ENCODE results near the gene RDH16. TPM values are rescaled to one million over a fixed set of nuclear protein-coding genes. Genes with fewer than 3 reads are reported as not detected.
"Not testable (repeated sequence)": the region's sequence is repeated elsewhere in the genome, so short reads cannot be mapped to it uniquely, and the experiment has no call there.

RDH16 gene
- total RNA-seq, 1 donor from 2014 or later, result 0.32 TPM

- Histone ChIP-seq H3K27me3 (no peaks in the 10 kb centered on the region), H3K36me3 (no peaks in the 10 kb centered on the region), H3K4me3 (no peak overlapping the region), H3K4me1 (no peaks in the 10 kb centered on the region), H3K9me3 (no peaks in the 10 kb centered on the region), H3K27ac (no peak overlapping the region)
- ATAC-seq (no peak), DNase-seq (no peak)
- no peak for TF ChIP-seq CTCF (IDR thresholded peaks at IDR 0.05)
- intact Hi-C loops (cut with DNase I), result no loop called here
Observed at GRCh38 chr12:56914724-56915123, 42.7 kb downstream of the RDH16 start.

GRCh38 chr12:56914256-56914655 lies 43.2 kb downstream of the RDH16 start:
- DNase-seq, result no peak
- intact Hi-C loops (cut with DNase I), result no loop called here
- H3K9me3 ChIP-seq, result no peaks in the 10 kb centered on the region

GRCh38 chr12:56909403-56909802 lies 48.0 kb downstream of the RDH16 start:
- H3K27ac ChIP-seq; intact Hi-C loops (cut with DNase I); H3K36me3 ChIP-seq; H3K9me3 ChIP-seq; H3K27me3 ChIP-seq; ATAC-seq; H3K4me3 ChIP-seq; H3K4me1 ChIP-seq; DNase-seq: not testable (repeated sequence)

More at GRCh38 chr12:56914256-56914655, 43.2 kb downstream of the RDH16 start:
- TF ChIP-seq CTCF (IDR thresholded peaks at IDR 0.05), result no peak
- Histone ChIP-seq H3K4me3 (no peak overlapping the region), H3K27ac (no peak overlapping the region), H3K27me3 (no peaks in the 10 kb centered on the region), H3K36me3 (no peaks in the 10 kb centered on the region), H3K4me1 (no peaks in the 10 kb centered on the region)
- no peak for ATAC-seq

GRCh38 chr12:56908136-56908535 lies 49.3 kb downstream of the RDH16 start:
- no peak for DNase-seq
- Histone ChIP-seq H3K27ac (no peak overlapping the region), H3K27me3 (no peaks in the 10 kb centered on the region), H3K4me3 (no peak overlapping the region), H3K9me3 (no peaks in the 10 kb centered on the region), H3K36me3 (no peaks in the 10 kb centered on the region), H3K4me1 (no peaks in the 10 kb centered on the region)
- no peak for ATAC-seq
- intact Hi-C loops (cut with DNase I), result no loop called here
- TF ChIP-seq CTCF (IDR thresholded peaks at IDR 0.05), result no peak

GRCh38 chr12:56905852-56906251 lies 51.6 kb downstream of the RDH16 start:
- no peaks in the 10 kb centered on the region for H3K36me3 ChIP-seq
- H3K27me3 ChIP-seq, result no peaks in the 10 kb centered on the region
- peaks cover 10% of the 10 kb centered on the region for H3K9me3 ChIP-seq
- H3K27ac ChIP-seq, result no peak overlapping the region
- H3K4me1 ChIP-seq, result no peaks in the 10 kb centered on the region
- DNase-seq (no peak), ATAC-seq (no peak)
- intact Hi-C loops (cut with DNase I), result no loop called here
- no peak overlapping the region for H3K4me3 ChIP-seq
- no peak for TF ChIP-seq CTCF (IDR thresholded peaks at IDR 0.05)

GRCh38 chr12:56903374-56903773 lies 54.0 kb downstream of the RDH16 start:
- peaks cover 19% of the 10 kb centered on the region for H3K9me3 ChIP-seq
- intact Hi-C loops (cut with DNase I), result no loop called here
- H3K27me3 ChIP-seq, result no peaks in the 10 kb centered on the region
- no peaks in the 10 kb centered on the region for H3K36me3 ChIP-seq
- TF ChIP-seq CTCF (IDR thresholded peaks at IDR 0.05), result no peak
- no peak for ATAC-seq
- DNase-seq, result no peak
- no peaks in the 10 kb centered on the region for H3K4me1 ChIP-seq
- no peak overlapping the region for H3K27ac ChIP-seq
- no peak overlapping the region for H3K4me3 ChIP-seq

Other genes starting within 250 kb of the RDH16 start
- 665 TPM for gene NACA, start 232.3 kb downstream of the RDH16 start, total RNA-seq
- 9.3 TPM for gene PRIM1, start 205.3 kb downstream of the RDH16 start, total RNA-seq
- gene HSD17B6, start 194.3 kb downstream of the RDH16 start, total RNA-seq, result 67.4 TPM
- not detected for gene SDR9C7, start 23.2 kb downstream of the RDH16 start, total RNA-seq
- 7.2 TPM for gene ZBTB39, start 48.9 kb upstream of the RDH16 start, total RNA-seq
- not detected for gene TAC3, start 58.9 kb upstream of the RDH16 start, total RNA-seq
- gene MYO1A, start 92.5 kb upstream of the RDH16 start, total RNA-seq, result 1.4 TPM
- 14.1 TPM for gene NEMP1, start 121.2 kb upstream of the RDH16 start, total RNA-seq
- 37.3 TPM for gene NAB2, start 131.5 kb upstream of the RDH16 start, total RNA-seq
- 230 TPM for gene STAT6, start 153.8 kb upstream of the RDH16 start, total RNA-seq
- 261 TPM for gene LRP1, start 170.9 kb upstream of the RDH16 start, total RNA-seq
- not detected for gene LRP1-AS, start 190.0 kb upstream of the RDH16 start, total RNA-seq

Data from upper lobe of right lung (tissue), 1 donor.